Adrenal gland (tissue), 5 donors: ENCODE results near the gene UBR3.

Experiments
- POLR2A ChIP-seq, 2 donors: fragments of 450-650 bp; IDR thresholded peaks; one replicate each; pipeline ENCODE4 v1.6.1; 2017; ENCODE audit warnings: antibody characterized with exemption in 2 of 2, mild to moderate bottlenecking in 2 of 2, moderate library complexity in 1 of 2
- TF ChIP-seq, protein P1 (sequence below), 6 experiments: fragments of 450-650 bp in 4 of 6; fragments of 200-600 bp in 2 of 6; sonication (generic) in 1 of 6; IDR thresholded peaks; 1 replicate in 5 of 6; 2 replicates in 1 of 6; pipeline versions ENCODE4 v1.5.1 to v1.8.0; 2016 to 2021; ENCODE audit warnings: antibody characterized with exemption in 6 of 6, mild to moderate bottlenecking in 2 of 6, moderate library complexity in 1 of 6
- donor health status: DM: no; HTN: no; CAD: no.

DNA sequence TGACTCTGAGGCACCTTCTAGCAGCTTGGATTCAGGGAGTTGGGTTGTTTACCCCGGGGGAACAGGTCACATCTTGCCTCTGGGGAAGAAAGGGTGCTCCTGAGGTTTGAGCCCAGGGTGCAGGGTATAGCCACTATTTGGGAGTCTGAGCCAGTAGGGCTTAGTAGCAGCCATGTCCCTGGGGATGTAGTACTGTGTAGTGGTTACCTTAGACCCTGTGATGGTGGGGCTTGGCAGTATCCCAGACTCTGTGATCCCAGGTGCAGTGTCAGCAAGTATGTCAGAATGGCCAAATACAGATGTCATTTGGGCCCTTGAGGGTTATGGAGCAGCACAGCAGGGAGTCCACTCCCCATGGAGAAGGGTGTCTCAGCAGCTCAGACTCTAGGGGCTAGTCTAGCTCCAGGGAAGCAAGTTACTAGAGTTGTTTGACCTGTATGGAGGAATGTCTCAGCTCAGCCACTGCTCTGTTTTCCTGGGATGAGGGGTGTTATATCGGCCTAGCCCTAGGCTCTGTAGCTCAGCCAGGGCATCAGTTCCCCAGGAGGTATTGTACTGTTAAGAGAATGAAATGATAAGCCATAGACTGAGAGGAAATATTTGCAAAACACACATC, 151.3 kb downstream of the UBR3 start:
- TF ChIP-seq, protein P1, sequence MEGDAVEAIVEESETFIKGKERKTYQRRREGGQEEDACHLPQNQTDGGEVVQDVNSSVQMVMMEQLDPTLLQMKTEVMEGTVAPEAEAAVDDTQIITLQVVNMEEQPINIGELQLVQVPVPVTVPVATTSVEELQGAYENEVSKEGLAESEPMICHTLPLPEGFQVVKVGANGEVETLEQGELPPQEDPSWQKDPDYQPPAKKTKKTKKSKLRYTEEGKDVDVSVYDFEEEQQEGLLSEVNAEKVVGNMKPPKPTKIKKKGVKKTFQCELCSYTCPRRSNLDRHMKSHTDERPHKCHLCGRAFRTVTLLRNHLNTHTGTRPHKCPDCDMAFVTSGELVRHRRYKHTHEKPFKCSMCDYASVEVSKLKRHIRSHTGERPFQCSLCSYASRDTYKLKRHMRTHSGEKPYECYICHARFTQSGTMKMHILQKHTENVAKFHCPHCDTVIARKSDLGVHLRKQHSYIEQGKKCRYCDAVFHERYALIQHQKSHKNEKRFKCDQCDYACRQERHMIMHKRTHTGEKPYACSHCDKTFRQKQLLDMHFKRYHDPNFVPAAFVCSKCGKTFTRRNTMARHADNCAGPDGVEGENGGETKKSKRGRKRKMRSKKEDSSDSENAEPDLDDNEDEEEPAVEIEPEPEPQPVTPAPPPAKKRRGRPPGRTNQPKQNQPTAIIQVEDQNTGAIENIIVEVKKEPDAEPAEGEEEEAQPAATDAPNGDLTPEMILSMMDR (IDR thresholded peaks at IDR 0.05), result no peak
- TF ChIP-seq POLR2A (IDR thresholded peaks at IDR 0.05), result no peak
